HG03575 (cell line): ENCODE measurements around the gene CA7.

Experiments used
- ATAC-seq: cut with Tn5 transposase; IDR thresholded peaks from one replicate; pipeline ENCODE4 v1.9.1; 2021; ENCODE audit not compliant: unreplicated experiment, insufficient number of reproducible peaks, low FRiP score; ENCODE audit errors: extremely low read depth

Gene CA7

GRCh38 chr16:66844342-66845079 is at the start of gene CA7:
CA7 (plus strand) TSS chr16:66844414; CDS start chr16:66844488, 74 bp downstream.
- ATAC-seq: no peak

- no peak for ATAC-seq
Observed at GRCh38 chr16:66798161-66798560, 46.1 kb upstream of the CA7 start.

DNA sequence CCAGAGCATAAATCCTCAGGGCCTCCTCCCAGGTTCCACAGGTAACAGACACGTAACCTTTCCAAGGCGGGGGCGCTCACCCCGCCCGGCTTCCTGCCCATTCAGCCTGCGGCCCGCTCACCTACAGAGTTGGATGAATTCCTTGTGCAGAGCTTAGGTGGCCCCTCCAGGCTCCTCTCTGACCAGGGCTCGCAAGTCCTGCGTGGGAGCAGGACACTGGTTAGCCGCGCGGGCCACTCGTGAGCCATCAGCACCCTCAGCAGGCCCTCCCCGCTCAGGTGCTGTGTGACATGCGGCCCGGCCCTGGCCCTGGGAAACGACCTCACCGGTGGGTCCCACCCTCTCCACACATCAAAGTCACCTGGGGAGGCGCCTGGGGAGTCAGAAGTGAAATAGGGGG is 43.4 kb upstream of the CA7 start:
- ATAC-seq: no peak

DNA sequence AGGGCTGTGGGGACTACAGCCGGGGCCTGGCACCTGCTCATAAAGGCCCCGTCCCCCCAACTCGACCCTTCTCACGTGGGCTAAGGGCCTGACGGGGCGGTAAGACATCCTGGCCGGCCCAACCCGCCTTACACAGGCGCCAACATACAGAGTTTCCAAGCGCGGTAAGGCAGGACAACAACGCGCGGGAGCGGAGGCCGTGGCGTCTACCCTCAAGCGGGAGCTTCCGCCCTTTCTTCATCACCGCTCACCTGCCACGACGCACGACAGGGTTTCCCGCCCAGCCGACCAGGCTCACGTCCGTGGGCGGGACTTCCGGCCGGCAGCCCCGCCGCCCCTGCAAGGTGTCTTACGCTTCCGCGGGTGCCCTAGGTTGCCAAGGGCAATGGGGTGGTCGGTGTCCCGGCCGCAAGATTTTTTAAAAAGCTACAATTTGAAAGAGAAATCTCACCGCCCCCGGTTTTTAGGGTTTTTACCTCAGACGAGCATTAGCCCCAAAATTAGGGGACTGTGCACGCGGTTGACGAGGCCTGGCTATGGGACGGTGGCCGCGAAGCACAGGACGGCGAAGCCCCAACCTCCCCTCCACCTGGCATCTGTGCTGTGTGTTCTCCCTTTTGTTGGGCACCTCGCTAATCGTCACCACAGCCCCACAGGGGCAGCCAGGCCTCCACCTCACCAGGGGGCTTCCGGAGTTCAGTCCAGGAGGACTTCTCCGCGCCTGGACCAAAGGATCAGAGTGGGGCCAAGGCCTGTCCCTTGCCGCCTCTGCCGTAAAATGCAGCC is 42.7 kb upstream of the CA7 start, which contains the start of gene TERB1:
TERB1 (minus strand) TSS at position 265 of the 786 bp plus-strand sequence. CDS start 4,786 bp downstream, outside the sequence.
- ATAC-seq: no peak

- ATAC-seq: no peak
Observed at GRCh38 chr16:66802159-66802558, 42.1 kb upstream of the CA7 start.

GRCh38 chr16:66809765-66810164 is 34.4 kb upstream of the CA7 start:
- no peak for ATAC-seq

DNA sequence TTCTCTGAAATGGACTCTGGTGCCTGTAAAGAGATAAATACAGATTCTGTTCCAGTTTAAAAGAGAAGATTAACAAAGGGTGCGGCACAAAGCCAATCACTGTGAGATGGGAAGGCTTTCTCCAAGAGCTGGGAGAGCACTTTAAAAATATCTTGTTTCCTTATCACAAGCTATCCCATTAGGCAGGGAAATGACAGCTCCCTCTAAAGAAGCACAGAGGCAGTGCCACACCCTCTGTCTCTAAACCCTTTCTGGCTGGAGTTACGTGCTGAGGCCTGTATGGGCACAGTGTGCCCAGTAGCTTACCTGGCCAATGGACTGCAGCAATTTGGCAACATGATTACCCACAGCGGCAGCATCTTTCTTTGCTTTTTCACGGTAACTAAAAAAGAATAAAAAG is 33.8 kb upstream of the CA7 start:
- no peak for ATAC-seq

DNA sequence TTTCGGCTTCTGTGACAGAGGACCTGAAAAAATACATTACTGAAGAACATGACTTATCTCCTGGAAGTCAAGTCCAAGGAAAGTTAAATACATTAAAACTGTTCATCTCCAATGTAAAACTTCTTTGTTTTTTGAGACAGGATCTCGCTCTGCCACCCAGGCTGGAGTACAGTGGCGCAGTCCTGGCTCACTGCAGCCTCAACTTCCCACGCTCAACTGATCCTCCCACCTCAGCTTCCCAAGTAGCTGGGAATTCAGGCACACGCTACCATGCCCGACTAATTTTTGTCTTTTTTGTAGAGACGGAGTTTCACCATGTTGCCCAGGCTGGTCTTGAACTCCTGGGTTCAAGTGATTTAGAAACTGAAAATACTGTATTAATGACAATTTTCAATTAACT is 33.2 kb upstream of the CA7 start:
- ATAC-seq: no peak

DNA sequence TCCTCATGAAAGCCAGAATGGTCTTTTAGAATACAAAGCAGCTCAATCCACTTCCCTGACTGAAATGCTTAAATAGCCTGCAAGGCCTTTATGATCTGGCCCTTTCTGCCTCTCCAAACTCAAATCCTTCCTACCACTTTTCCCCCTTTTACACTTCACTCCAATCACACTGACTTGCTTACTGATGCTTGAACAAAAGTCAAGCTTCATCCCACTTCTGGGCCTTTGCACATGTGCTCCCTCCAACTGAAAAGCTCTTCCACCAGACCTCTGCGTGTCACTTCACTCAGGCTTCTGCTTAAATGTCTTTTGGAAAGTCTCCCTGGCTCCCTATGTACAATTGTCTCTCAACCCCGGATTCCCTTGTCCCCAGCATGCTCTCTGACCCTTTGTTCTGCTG is 29.5 kb upstream of the CA7 start:
- no peak for ATAC-seq

GRCh38 chr16:66824006-66824405 is 20.2 kb upstream of the CA7 start:
- ATAC-seq: no peak

- peak; percentile 59 for ATAC-seq
Observed at GRCh38 chr16:66830422-66831404, 13.5 kb upstream of the CA7 start, which contains the start of gene NAE1. NAE1 (minus strand) TSS chr16:66830976; CDS start chr16:66830899, 77 bp downstream.

DNA sequence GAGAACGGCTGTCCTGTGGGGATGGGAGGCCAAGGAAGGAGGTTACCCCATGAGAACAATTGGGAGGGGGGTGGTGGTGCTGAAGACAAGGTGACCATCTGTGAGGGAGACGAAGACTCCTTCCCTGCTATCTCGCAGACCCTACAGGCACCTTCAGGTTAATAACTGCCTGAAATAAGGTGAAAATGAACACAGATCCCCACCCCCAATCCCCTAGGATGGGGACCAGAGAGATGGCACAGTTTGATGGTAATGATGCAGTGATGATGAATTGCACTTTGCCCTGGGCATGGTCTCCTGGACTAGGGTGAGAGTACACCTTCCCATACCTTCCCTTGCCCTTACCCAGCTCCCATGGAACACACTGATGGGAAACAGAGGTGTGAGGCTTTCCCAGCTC is 12.0 kb upstream of the CA7 start:
- ATAC-seq: no peak

DNA sequence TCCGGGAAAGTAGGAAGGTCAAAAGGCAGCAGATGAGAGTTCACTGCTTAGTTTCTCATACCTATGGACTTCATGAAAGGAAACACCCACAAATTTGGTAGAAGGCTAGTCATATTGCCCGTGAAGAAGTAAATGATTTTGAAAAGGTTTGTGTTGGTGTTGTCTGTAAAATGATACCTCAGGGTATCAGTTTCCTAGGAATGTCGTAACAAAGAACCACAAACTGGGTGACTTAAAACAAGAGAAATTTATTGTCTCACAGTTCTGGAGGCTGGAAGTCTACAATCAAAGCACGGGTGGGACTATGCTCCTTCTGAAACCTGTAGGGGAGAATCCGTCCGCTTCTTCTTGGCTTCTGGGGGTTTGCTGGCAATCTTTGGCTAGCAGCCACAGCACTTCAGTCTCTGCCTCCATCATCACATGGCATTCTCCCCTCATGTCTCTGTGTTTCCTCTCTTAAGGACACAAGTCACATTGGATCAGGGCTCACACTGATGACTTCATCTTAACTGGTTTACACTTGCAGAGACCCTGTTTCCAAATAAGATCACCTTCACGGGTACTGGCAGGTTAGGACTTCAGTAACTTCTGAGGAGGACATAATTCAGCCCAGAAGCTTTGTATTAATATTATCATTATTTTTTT is 11.4 kb upstream of the CA7 start:
- ATAC-seq: no peak

DNA sequence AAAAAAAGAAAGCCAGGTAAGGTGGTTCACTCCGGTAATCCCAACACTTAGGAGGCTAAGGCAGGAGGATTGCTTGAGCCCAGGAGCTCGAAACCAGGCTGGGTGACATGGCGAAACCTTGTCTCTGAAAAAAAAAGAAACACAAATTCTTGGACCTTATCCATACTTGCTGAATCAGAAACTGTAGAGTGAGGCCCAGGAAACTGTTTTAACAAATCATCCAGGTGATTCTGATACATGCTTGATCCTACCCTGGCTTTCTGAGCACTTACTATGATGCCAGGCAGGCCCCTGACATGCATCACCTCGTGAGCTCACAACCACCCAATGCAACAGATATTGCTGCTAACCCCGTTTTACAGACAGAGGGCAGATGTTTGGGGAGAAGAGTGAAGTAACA is 9.5 kb upstream of the CA7 start:
- ATAC-seq: no peak

DNA sequence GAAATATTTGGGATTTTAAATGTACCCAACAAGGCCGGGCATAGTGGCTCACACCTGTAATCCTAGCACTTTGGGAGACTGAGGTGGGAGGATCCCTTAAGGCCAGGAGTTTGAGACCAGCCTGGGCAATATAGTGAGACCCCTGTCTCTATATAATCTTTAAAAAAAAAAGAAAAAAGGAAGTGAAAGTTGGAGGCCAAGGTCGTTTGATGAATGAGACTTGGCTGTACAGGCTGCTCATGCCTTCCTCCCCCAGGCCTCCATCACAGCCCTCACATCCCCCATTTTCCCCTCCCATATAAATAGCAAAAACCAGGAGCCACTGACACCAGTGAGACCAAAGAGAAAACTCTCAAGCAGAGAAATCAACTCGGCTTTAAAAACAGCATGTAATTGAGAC is 3.3 kb upstream of the CA7 start:
- ATAC-seq: no peak

GRCh38 chr16:66841366-66841765 is 2.8 kb upstream of the CA7 start:
- ATAC-seq: no peak

DNA sequence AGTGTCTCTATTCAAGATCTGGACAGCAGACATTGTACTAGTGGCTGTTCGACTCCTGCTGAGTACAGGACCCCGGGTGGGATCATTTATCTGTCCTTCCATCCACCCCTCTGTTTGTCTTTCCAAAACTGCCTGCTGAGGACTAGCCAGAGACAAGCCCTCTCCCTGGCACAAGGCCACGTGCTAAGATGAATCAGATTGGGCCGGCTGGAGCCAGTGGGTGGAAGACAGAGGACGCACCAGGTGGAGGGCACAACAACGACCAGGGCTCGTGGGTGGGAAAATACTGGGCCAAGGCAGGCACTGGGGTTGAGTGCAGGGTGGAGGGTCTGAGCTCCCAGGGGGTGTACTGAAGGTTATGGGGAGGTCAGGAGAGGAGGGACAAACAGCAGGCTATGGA is 1.4 kb upstream of the CA7 start:
- no peak for ATAC-seq

GRCh38 chr16:66843191-66843590 is 1.0 kb upstream of the CA7 start:
- no peak for ATAC-seq

- ATAC-seq: no peak
Observed at GRCh38 chr16:66844009-66844341, 239 bp upstream of the CA7 start.
